ENCODE data around the gene HTRA3.

The HTRA3 gene

GRCh38 chr4:8341691-8342090 lies 72.1 kb downstream of the HTRA3 start:
- POLR2A ChIA-PET, result no interaction called here
- H3K36me3 ChIP-seq (ENCODE audit: control insufficient read depth in 2 of 2, insufficient read depth in 1 of 2, low read length in 2 of 2), result no peaks in the 10 kb centered on the region
- H3K27ac ChIP-seq (ENCODE audit: extremely low read depth, low read depth, low read length), result no peak overlapping the region
- H3K9me3 ChIP-seq (ENCODE audit: control insufficient read depth, insufficient read depth, low read depth, low read length), result no peaks in the 10 kb centered on the region
- CTCF ChIA-PET, result interaction anchor here (0.7 to 1.9 kb wide), 4 partner anchors 38 to 99 kb away, joined by 3 to 7 read pairs (median 3); no protein-coding TSS in a partner anchor
- H3K4me3 ChIP-seq (ENCODE audit: low read depth, low read length), result no peak overlapping the region
- H3K4me1 ChIP-seq (ENCODE audit: control insufficient read depth, insufficient read depth, low read length), result no peaks in the 10 kb centered on the region
- no peak for TF ChIP-seq BCL11A (tag by site-specific recombination; IDR thresholded peaks at IDR 0.05; ENCODE audit: low read depth)
- TF ChIP-seq ZNF449 (tag by site-specific recombination; IDR thresholded peaks at IDR 0.05), result no peak
- no peak for TF ChIP-seq ZNF211 (tag by site-specific recombination; IDR thresholded peaks at IDR 0.05; ENCODE audit: low read depth)
- no peak for TF ChIP-seq ZSCAN4 (tag by site-specific recombination; IDR thresholded peaks at IDR 0.05)
- no peak for TF ChIP-seq ZSCAN16 (tag by site-specific recombination; IDR thresholded peaks at IDR 0.05)
- no peak for TF ChIP-seq ZNF433 (tag by site-specific recombination; IDR thresholded peaks at IDR 0.05; ENCODE audit: low read depth)
- TF ChIP-seq ZNF23 (tag by site-specific recombination; IDR thresholded peaks at IDR 0.05; ENCODE audit: borderline replicate concordance), result no peak
- TF ChIP-seq ZNF624 (tag by site-specific recombination; IDR thresholded peaks at IDR 0.05), result no peak

GRCh38 chr4:8342651-8343261 lies 73.2 kb downstream of the HTRA3 start:
- ChIA-PET POLR2A (no interaction called here), CTCF (interaction anchor here (0.6 to 1.9 kb wide), 4 partner anchors 75 to 1538 kb away, joined by 3 to 7 read pairs (median 3); no protein-coding TSS in a partner anchor)
- Histone ChIP-seq H3K4me3 (ENCODE audit: low read depth, low read length) (no peak overlapping the region), H3K36me3 (ENCODE audit: control insufficient read depth in 2 of 2, insufficient read depth in 1 of 2, low read length in 2 of 2) (no peaks in the 10 kb centered on the region), H3K9me3 (ENCODE audit: control insufficient read depth, insufficient read depth, low read depth, low read length) (no peaks in the 10 kb centered on the region), H3K4me1 (ENCODE audit: control insufficient read depth, insufficient read depth, low read length) (no peaks in the 10 kb centered on the region), H3K27ac (ENCODE audit: extremely low read depth, low read depth, low read length) (no peak overlapping the region)
- TF ChIP-seq ZSCAN23 (tag by site-specific recombination; IDR thresholded peaks at IDR 0.05), result no peak
- TF ChIP-seq ZNF513 (tag by site-specific recombination; IDR thresholded peaks at IDR 0.05), result no peak
- no peak for TF ChIP-seq ZNF350 (tag by site-specific recombination; IDR thresholded peaks at IDR 0.05)

- H3K4me3 ChIP-seq (ENCODE audit: low read depth, low read length), result no peak overlapping the region
- POLR2A ChIA-PET, result no interaction called here
- no peak overlapping the region for H3K27ac ChIP-seq (ENCODE audit: extremely low read depth, low read depth, low read length)
- H3K4me1 ChIP-seq (ENCODE audit: control insufficient read depth, insufficient read depth, low read length), result no peaks in the 10 kb centered on the region
- no peaks in the 10 kb centered on the region for H3K9me3 ChIP-seq (ENCODE audit: control insufficient read depth, insufficient read depth, low read depth, low read length)
- CTCF ChIA-PET, result interaction anchor here (0.8 to 1.9 kb wide), 3 partner anchors 77 to 106 kb away, joined by 3 to 7 read pairs (median 4); no protein-coding TSS in a partner anchor
- TF ChIP-seq ZNF561 (tag by site-specific recombination; IDR thresholded peaks at IDR 0.05; ENCODE audit: borderline replicate concordance) (no peak), ZNF292 (tag by site-specific recombination; IDR thresholded peaks at IDR 0.05; ENCODE audit: borderline replicate concordance, low read depth) (no peak), ZNF23 (tag by site-specific recombination; IDR thresholded peaks at IDR 0.05; ENCODE audit: borderline replicate concordance) (no peak)
- no peaks in the 10 kb centered on the region for H3K36me3 ChIP-seq (ENCODE audit: control insufficient read depth in 2 of 2, insufficient read depth in 1 of 2, low read length in 2 of 2)
Observed at GRCh38 chr4:8343262-8343966, 73.9 kb downstream of the HTRA3 start.

Data from HEK293 (cell line).